ENCODE data around the gene SYNE1. TPM values are rescaled to one million over a fixed set of nuclear protein-coding genes. Genes with fewer than 3 reads are reported as not detected.

SYNE1 gene
- total and polyA plus RNA-seq, 10 of the 15 experiments (the other 5 are each of a cell fraction or from before 2014, with no cell fraction given) = 2.3 to 28.7 (median 14.1) TPM

GRCh38 chr6:152661776-152662175 lies 24.6 kb upstream of the SYNE1 start (continued):
- no peak for TF ChIP-seq SKIL (IDR thresholded peaks at IDR 0.05; ENCODE audit: low read depth, poor library complexity, severe bottlenecking)
- no peak for TF ChIP-seq RAD21 (IDR thresholded peaks at IDR 0.05; ENCODE audit: insufficient read depth, low read depth, low read length)
- TF ChIP-seq MLLT1 (IDR thresholded peaks at IDR 0.05) = no peak
- no peak for TF ChIP-seq ETV6 (conservative IDR thresholded peaks at IDR 0.05 in 1 of 2, IDR thresholded peaks at IDR 0.05 in 1 of 2; ENCODE audit: borderline replicate concordance in 1 of 2, low read depth in 1 of 2)
- TF ChIP-seq CREB1 (IDR thresholded peaks at IDR 0.05; ENCODE audit: low read depth) = no peak
- TF ChIP-seq MAX (IDR thresholded peaks at IDR 0.05; ENCODE audit: low read depth, low read length) = no peak

- H4K20me1 ChIP-seq (ENCODE audit: control insufficient read depth, insufficient read depth) = no peaks in the 10 kb centered on the region
- SMC1A ChIA-PET (ENCODE audit: uncharacterized antibody, unreplicated experiment) = no interaction called here
- no peaks in the 10 kb centered on the region for H3K27me3 ChIP-seq (replicated peaks in 1 of 2; ENCODE audit: control insufficient read depth in 2 of 2, insufficient read depth in 2 of 2, low read length in 1 of 2)
- 0% methylated on average over 3 of the region's 3 CpGs for whole genome bisulfite sequencing (ENCODE audit: insufficient coverage, insufficient replicate concordance, low lambda C conversion rate, missing lambda C conversion rate)
- no peak for ATAC-seq
- no peak for FAIRE-seq
- H3K9me3 ChIP-seq (replicated peaks; ENCODE audit: control insufficient read depth, insufficient read depth, low read length) = no peaks in the 10 kb centered on the region
- no peak overlapping the region for H3K4me3 ChIP-seq
- H3K9ac ChIP-seq (ENCODE audit: control insufficient read depth, insufficient read depth, low read length) = no peak overlapping the region
- no peaks in the 10 kb centered on the region for H3K4me1 ChIP-seq (ENCODE audit: control insufficient read depth, insufficient read depth, low read length)
- no peak overlapping the region for H3K4me2 ChIP-seq (ENCODE audit: control insufficient read depth, insufficient read depth)
- CTCF ChIA-PET = interaction anchor here (1.1 kb wide), 1 partner anchor 17 kb away, joined by 3 read pairs; no protein-coding TSS in a partner anchor
- H3K36me3 ChIP-seq (ENCODE audit: control insufficient read depth in 2 of 2, insufficient read depth in 2 of 2, low read length in 1 of 2) = no peaks in the 10 kb centered on the region
- POLR2A ChIA-PET = no interaction called here
- intact Hi-C loops (cut with micrococcal nuclease; ENCODE audit: unreplicated experiment) (no loop called here), in situ Hi-C loops (cut with MboI) (no loop called here)
- DNase-seq (ENCODE audit: low read depth, low spot score) = no peak
- H3K27ac ChIP-seq (ENCODE audit: control insufficient read depth, insufficient read depth) = no peak overlapping the region
- no peaks in the 10 kb centered on the region for H3K79me2 ChIP-seq (ENCODE audit: control insufficient read depth, insufficient read depth, low read length)
- RAD21 ChIA-PET (ENCODE audit: unreplicated experiment) = no interaction called here
- no peak overlapping the region for H2AFZ ChIP-seq (ENCODE audit: control insufficient read depth, low read depth, low read length)
- BruUV-seq (replicated peaks) = no TSS peak
- TF ChIP-seq MEF2A (IDR thresholded peaks at IDR 0.05; ENCODE audit: insufficient read depth, low read depth, low read length) = no peak
- TF ChIP-seq NR2C1 (IDR thresholded peaks at IDR 0.05) = no peak
- TF ChIP-seq ATF3 (IDR thresholded peaks at IDR 0.05; ENCODE audit: borderline replicate concordance, extremely low read depth, low read depth, low read length) = no peak
- no peak for TF ChIP-seq IRF4 (IDR thresholded peaks at IDR 0.05; ENCODE audit: low read depth, low read length)
- TF ChIP-seq SRF (IDR thresholded peaks at IDR 0.05; ENCODE audit: low read depth in 2 of 2, low read length in 2 of 2) = no peak
- no peak for TF ChIP-seq MYC (IDR thresholded peaks at IDR 0.05; ENCODE audit: insufficient read depth, insufficient read length, insufficient replicate concordance, low read length, severe bottlenecking)
- no peak for TF ChIP-seq EGR1 (IDR thresholded peaks at IDR 0.05; ENCODE audit: borderline replicate concordance in 1 of 2, low read depth in 2 of 2, low read length in 2 of 2)
- TF ChIP-seq ASH2L (IDR thresholded peaks at IDR 0.05; ENCODE audit: borderline replicate concordance, low read depth) = no peak
- no peak for TF ChIP-seq KAT2A (conservative IDR thresholded peaks at IDR 0.05; ENCODE audit: control insufficient read depth, low read depth, low read length)
- TF ChIP-seq YY1 (IDR thresholded peaks at IDR 0.05; ENCODE audit: low read depth, low read length) = no peak
- no peak for TF ChIP-seq HDAC2 (IDR thresholded peaks at IDR 0.05)
- no peak for TF ChIP-seq SIX5 (IDR thresholded peaks at IDR 0.05; ENCODE audit: low read depth, low read length, severe bottlenecking)
- TF ChIP-seq CBX3 (IDR thresholded peaks at IDR 0.05; ENCODE audit: borderline replicate concordance, low read depth) = no peak
- no peak for TF ChIP-seq FOS (IDR thresholded peaks at IDR 0.05; ENCODE audit: borderline replicate concordance, extremely low read depth, insufficient read length)
Measured at GRCh38 chr6:152651986-152652385, 14.8 kb upstream of the SYNE1 start.
